ENCODE measurements around the gene OGDH. TPM values are rescaled to one million over a fixed set of nuclear protein-coding genes. Genes with fewer than 3 reads are reported as not detected.
"Not testable (repeated sequence)": the region's sequence is repeated elsewhere in the genome, so short reads cannot be mapped to it uniquely, and the experiment has no call there.

OGDH gene
- total RNA-seq, 4 donors from 2014 or later = 38.2 to 97.6 (median 78.6) TPM

GRCh38 chr7:44590910-44591309, 15.5 kb upstream of the OGDH start:
- H3K36me3 ChIP-seq = no peaks in the 10 kb centered on the region
- TF ChIP-seq, protein P1, sequence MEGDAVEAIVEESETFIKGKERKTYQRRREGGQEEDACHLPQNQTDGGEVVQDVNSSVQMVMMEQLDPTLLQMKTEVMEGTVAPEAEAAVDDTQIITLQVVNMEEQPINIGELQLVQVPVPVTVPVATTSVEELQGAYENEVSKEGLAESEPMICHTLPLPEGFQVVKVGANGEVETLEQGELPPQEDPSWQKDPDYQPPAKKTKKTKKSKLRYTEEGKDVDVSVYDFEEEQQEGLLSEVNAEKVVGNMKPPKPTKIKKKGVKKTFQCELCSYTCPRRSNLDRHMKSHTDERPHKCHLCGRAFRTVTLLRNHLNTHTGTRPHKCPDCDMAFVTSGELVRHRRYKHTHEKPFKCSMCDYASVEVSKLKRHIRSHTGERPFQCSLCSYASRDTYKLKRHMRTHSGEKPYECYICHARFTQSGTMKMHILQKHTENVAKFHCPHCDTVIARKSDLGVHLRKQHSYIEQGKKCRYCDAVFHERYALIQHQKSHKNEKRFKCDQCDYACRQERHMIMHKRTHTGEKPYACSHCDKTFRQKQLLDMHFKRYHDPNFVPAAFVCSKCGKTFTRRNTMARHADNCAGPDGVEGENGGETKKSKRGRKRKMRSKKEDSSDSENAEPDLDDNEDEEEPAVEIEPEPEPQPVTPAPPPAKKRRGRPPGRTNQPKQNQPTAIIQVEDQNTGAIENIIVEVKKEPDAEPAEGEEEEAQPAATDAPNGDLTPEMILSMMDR (IDR thresholded peaks at IDR 0.05) = no peak
- no peak for TF ChIP-seq POLR2A (IDR thresholded peaks at IDR 0.05)
- no peak for DNase-seq
- H3K4me1 ChIP-seq = no peaks in the 10 kb centered on the region
- intact Hi-C loops (cut with DNase I; ENCODE audit: low total_unique reads) = no loop called here
- H3K27me3 ChIP-seq = no peaks in the 10 kb centered on the region
- H3K27ac ChIP-seq = no peak overlapping the region
- no peaks in the 10 kb centered on the region for H3K9me3 ChIP-seq
- no peak overlapping the region for H3K4me3 ChIP-seq

DNA sequence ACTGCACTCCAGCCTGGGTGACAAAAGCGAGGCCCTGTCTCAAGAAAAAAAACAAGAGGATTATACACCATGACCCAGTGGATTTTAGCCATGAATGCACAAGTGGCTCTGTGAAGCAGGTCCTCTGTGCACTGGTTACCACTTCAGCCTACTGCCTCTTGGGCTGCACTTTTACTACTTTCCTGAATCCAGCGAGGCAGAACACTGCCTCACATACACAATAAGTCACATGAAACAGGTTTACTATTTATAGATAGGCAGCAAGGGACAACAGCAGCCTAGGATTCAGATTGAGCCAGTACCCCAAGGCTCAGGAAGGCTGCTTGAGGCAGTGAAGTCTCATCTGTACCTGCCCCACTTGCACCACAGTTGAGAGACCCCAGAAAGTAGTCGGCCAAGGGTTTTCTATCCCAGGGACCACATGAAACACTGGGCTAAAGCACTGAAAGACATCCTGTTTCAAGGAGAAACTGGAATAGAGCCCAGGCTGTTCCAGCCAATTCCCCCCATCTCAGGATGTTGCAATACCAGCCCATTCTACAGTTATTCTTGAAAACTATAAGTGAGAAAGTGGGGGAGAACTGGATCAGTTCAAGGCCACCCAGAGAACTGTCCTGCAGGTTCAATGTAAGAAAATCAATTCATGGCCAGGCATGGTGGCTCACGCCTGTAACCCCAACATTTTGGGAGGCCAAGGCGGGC, 10.3 kb upstream of the OGDH start:
- intact Hi-C loops (cut with DNase I; ENCODE audit: low total_unique reads) = no loop called here
- DNase-seq = no peak
- no peaks in the 10 kb centered on the region for H3K9me3 ChIP-seq
- TF ChIP-seq, protein P1 (IDR thresholded peaks at IDR 0.05) = no peak
- TF ChIP-seq POLR2A (IDR thresholded peaks at IDR 0.05) = no peak
- no peak overlapping the region for H3K4me3 ChIP-seq
- H3K27me3 ChIP-seq = no peaks in the 10 kb centered on the region
- H3K27ac ChIP-seq = no peak overlapping the region
- H3K36me3 ChIP-seq = no peaks in the 10 kb centered on the region
- H3K4me1 ChIP-seq = no peaks in the 10 kb centered on the region

DNA sequence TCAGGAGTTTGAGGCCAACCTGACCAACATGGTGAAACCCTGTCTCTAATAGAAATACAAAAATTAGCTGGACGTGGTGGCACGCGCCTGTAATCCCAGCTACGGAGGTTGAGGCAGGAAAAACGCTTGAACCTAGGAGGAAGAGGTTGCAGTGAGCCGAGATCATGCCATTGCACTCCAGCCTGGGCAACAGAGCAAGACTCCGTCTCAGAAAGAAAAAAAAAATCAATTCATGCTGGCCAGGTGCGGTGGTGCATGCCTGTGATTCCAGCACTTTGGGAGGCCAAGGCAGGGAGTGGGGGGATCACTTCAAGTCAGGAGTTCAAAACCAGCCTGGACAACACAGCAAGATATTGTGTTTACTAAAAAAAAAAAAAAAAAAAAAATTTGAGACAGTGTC, 9.2 kb upstream of the OGDH start:
- H3K9me3 ChIP-seq; H3K27me3 ChIP-seq; intact Hi-C loops (cut with DNase I; ENCODE audit: low total_unique reads); H3K4me3 ChIP-seq; DNase-seq; H3K4me1 ChIP-seq; H3K36me3 ChIP-seq; H3K27ac ChIP-seq: not testable (repeated sequence)

- no peaks in the 10 kb centered on the region for H3K27me3 ChIP-seq
- no peak overlapping the region for H3K27ac ChIP-seq
- no peak for DNase-seq
- no peaks in the 10 kb centered on the region for H3K4me1 ChIP-seq
- H3K36me3 ChIP-seq = no peaks in the 10 kb centered on the region
- no peak overlapping the region for H3K4me3 ChIP-seq
- H3K9me3 ChIP-seq = no peaks in the 10 kb centered on the region
- TF ChIP-seq, protein P1 (IDR thresholded peaks at IDR 0.05) = no peak
- no peak for TF ChIP-seq POLR2A (IDR thresholded peaks at IDR 0.05)
- intact Hi-C loops (cut with DNase I; ENCODE audit: low total_unique reads) = no loop called here
Measured at GRCh38 chr7:44599222-44599621, 7.2 kb upstream of the OGDH start.

DNA sequence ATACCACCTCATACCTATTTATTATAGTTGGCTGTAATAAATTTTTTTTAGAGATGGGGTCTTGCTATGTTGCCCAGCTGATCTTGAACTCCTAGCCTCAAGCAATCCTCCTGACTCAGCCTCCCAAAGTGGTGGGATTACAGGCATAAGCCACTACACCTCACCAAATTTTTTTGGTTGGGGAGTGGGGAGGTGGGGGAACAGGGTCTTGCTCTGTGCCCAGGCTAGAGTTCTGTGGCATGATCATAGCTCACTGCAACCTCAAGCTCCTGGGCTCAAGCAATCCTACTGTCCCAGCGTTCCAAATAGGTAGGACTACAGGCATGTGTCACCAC, 3.9 kb upstream of the OGDH start:
- intact Hi-C loops (cut with DNase I; ENCODE audit: low total_unique reads) = no loop called here
- TF ChIP-seq, protein P1 (IDR thresholded peaks at IDR 0.05) = no peak
- TF ChIP-seq POLR2A (IDR thresholded peaks at IDR 0.05) = no peak
- no peak overlapping the region for H3K27ac ChIP-seq
- no peak overlapping the region for H3K4me3 ChIP-seq
- no peaks in the 10 kb centered on the region for H3K27me3 ChIP-seq
- H3K36me3 ChIP-seq = no peaks in the 10 kb centered on the region
- peaks cover 0 to 7% of the 10 kb centered on the region in 2 donors for H3K4me1 ChIP-seq
- no peaks in the 10 kb centered on the region for H3K9me3 ChIP-seq
- DNase-seq = no peak

DNA sequence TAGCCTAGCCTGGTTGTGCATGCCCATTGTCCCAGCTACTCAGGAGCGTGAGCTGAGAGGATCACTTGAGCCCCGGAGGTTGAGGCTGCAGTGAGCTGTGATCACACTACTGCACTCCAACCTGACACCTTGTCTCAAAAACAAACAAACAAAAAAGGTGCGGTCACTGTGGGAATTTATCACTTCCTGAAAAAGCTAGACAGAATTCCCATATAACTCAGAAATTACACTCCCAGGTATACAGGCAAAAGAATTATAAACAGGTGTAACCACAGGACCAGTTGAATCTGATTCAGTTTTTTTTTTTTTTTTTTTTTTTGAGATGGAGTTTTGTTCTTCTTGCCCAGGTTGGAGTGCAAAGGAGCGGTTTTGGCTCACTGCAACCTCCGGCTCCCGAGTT, 3.2 kb upstream of the OGDH start:
- TF ChIP-seq, protein P1 (IDR thresholded peaks at IDR 0.05) = no peak
- no peak for TF ChIP-seq POLR2A (IDR thresholded peaks at IDR 0.05)

More for the DNA sequence above, 3.2 kb upstream of the OGDH start:
- no peak for DNase-seq
- Histone ChIP-seq H3K36me3 (no peaks in the 10 kb centered on the region), H3K4me1 (peaks cover 0 to 9% of the 10 kb centered on the region in 2 donors), H3K9me3 (no peaks in the 10 kb centered on the region), H3K27ac (no peak overlapping the region), H3K27me3 (no peaks in the 10 kb centered on the region), H3K4me3 (no peak overlapping the region)
- intact Hi-C loops (cut with DNase I; ENCODE audit: low total_unique reads) = no loop called here
